IMR-90 (cell line): Measurements from ENCODE around the gene DAGLA. TPM values are rescaled to one million over a fixed set of nuclear protein-coding genes. Genes with fewer than 3 reads are reported as not detected.

Source experiments
- ATAC-seq: fragments of 200-7000 bp; cut with Tn5 transposase; 2 replicates; pipeline ENCODE4 v1.9.1; 2020; ENCODE audit warnings: low read depth, mild to moderate bottlenecking, moderate library complexity
- BruUV-seq: library from RNA; stranded (reverse); fragments of 400-500 nt; replicated peaks from 2 replicates; lab custom pipeline; 2021; lab: Mats Ljungman, UMichigan
- CTCF ChIA-PET: fragments of 300-600 bp; formaldehyde crosslinking; extraction: SDS; loops from one replicate; lab custom pipeline; 2021; ENCODE audit warnings: antibody characterized with exemption; lab: Yijun Ruan, JAX
- POLR2A ChIA-PET: fragments of 300-600 bp; sonication (Branson Sonifier 250); formaldehyde crosslinking; loops from one replicate; lab custom pipeline; 2022; ENCODE audit warnings: antibody characterized with exemption; ENCODE audit not compliant: unreplicated experiment; lab: Charles Lee
- DNase-seq: peaks from one replicate; pipeline ENCODE4 v3.0.0; 2013
- H2AFZ ChIP-seq: replicated peaks from 2 replicates; pipeline ENCODE3; 2013; ENCODE audit warnings: low read length, mild to moderate bottlenecking; ENCODE audit not compliant: poor library complexity
- H2AK5ac ChIP-seq: 2 replicates; pipeline ENCODE4 v1.6.1; 2013; ENCODE audit warnings: low read depth, low read length, inconsistent platforms
- H2AK9ac ChIP-seq: replicated peaks from 2 replicates; pipeline ENCODE3; 2013; ENCODE audit warnings: mild to moderate bottlenecking, low read depth, low read length, moderate library complexity; ENCODE audit not compliant: poor library complexity
- H2BK120ac ChIP-seq: 2 replicates; pipeline ENCODE4 v1.6.1; 2013; ENCODE audit warnings: low read depth, low read length, inconsistent platforms
- H2BK15ac ChIP-seq: 3 replicates; pipeline ENCODE4 v1.6.1; 2013; ENCODE audit warnings: low read depth, low read length, inconsistent platforms
- H2BK20ac ChIP-seq: 2 replicates; pipeline ENCODE4 v1.6.1; 2013; ENCODE audit warnings: low read depth, mild to moderate bottlenecking, inconsistent platforms, low read length, moderate library complexity
- H2BK5ac ChIP-seq: 2 replicates; pipeline ENCODE4 v1.6.1; 2013; ENCODE audit warnings: mild to moderate bottlenecking, low read depth, low read length, inconsistent platforms; ENCODE audit not compliant: poor library complexity, severe bottlenecking
- H3K14ac ChIP-seq: replicated peaks from 2 replicates; pipeline ENCODE4 v1.6.1; 2013; ENCODE audit warnings: low read depth, low read length, inconsistent platforms
- H3K18ac ChIP-seq: 2 replicates; pipeline ENCODE4 v1.6.1; 2013; ENCODE audit warnings: low read depth, low read length, control low read depth
- H3K23ac ChIP-seq: 2 replicates; pipeline ENCODE4 v1.6.1; 2013; ENCODE audit warnings: low read depth, low read length, inconsistent platforms
- H3K27ac ChIP-seq: 2 replicates; pipeline ENCODE4 v1.5.1; 2013; ENCODE audit warnings: mild to moderate bottlenecking, control low read depth, low read length; ENCODE audit not compliant: insufficient read depth
- H3K27me3 ChIP-seq: 2 replicates; pipeline ENCODE4 v1.6.1; 2013; ENCODE audit warnings: low read length; ENCODE audit not compliant: control insufficient read depth, insufficient read depth
- H3K36me3 ChIP-seq: 2 replicates; pipeline ENCODE4 v1.6.1; 2013; ENCODE audit warnings: low read length, mixed read lengths; ENCODE audit not compliant: control insufficient read depth, insufficient read depth
- H3K4ac ChIP-seq: 2 replicates; pipeline ENCODE4 v1.6.1; 2013; ENCODE audit warnings: low read depth, low read length, inconsistent platforms
- H3K4me1 ChIP-seq: 2 replicates; pipeline ENCODE4 v1.6.1; 2013; ENCODE audit warnings: low read length, mixed read lengths; ENCODE audit not compliant: control insufficient read depth, insufficient read depth
- H3K4me2 ChIP-seq: 2 replicates; pipeline ENCODE4 v1.6.1; 2013; ENCODE audit warnings: low read depth, mild to moderate bottlenecking, control low read depth, low read length, moderate library complexity
- H3K4me3 ChIP-seq: 2 replicates; pipeline ENCODE4 v1.5.1; 2013; ENCODE audit warnings: low read depth, mild to moderate bottlenecking, control low read depth, low read length, moderate library complexity; ENCODE audit not compliant: insufficient read depth
- H3K56ac ChIP-seq: 2 replicates; pipeline ENCODE4 v1.6.1; 2013; ENCODE audit warnings: low read length, inconsistent platforms; ENCODE audit not compliant: insufficient read depth; ENCODE audit errors: extremely low read depth
- H3K79me1 ChIP-seq, 2 experiments: 2 replicates each; pipeline ENCODE4 v1.6.1; 2013; ENCODE audit warnings: low read length in 2 of 2, inconsistent platforms in 1 of 2, low read depth in 1 of 2
- H3K9ac ChIP-seq: 2 replicates; pipeline ENCODE4 v1.6.1; 2013; ENCODE audit warnings: low read depth, low read length, control low read depth
- H3K9me1 ChIP-seq: 2 replicates; pipeline ENCODE4 v1.6.1; 2013; ENCODE audit warnings: low read length, inconsistent platforms; ENCODE audit not compliant: insufficient read depth
- H3K9me3 ChIP-seq: 2 replicates; pipeline ENCODE4 v1.6.1; 2013; ENCODE audit warnings: low read length; ENCODE audit not compliant: control insufficient read depth, insufficient read depth
- H4K20me1 ChIP-seq: 2 replicates; pipeline ENCODE4 v1.6.1; 2013; ENCODE audit warnings: low read length, inconsistent platforms; ENCODE audit not compliant: insufficient read depth
- H4K5ac ChIP-seq: 2 replicates; pipeline ENCODE4 v1.6.1; 2013; ENCODE audit warnings: mild to moderate bottlenecking, low read depth, low read length, control low read depth
- H4K8ac ChIP-seq, 2 experiments: 2 replicates each; pipeline ENCODE4 v1.6.1; 2013; ENCODE audit warnings: low read depth in 2 of 2, low read length in 2 of 2, control low read depth in 1 of 2, inconsistent platforms in 1 of 2
- H4K91ac ChIP-seq: 2 replicates; pipeline ENCODE4 v1.6.1; 2013; ENCODE audit warnings: low read depth, low read length, inconsistent platforms; ENCODE audit not compliant: insufficient read depth
- BHLHE40 ChIP-seq: fragments of 150-350 bp; IDR thresholded peaks from 2 replicates; pipeline ENCODE4 v1.6.1; 2016; ENCODE audit warnings: mild to moderate bottlenecking, low read depth, low read length
- CEBPB ChIP-seq: IDR thresholded peaks from 2 replicates; pipeline ENCODE4 v1.6.1; 2012; ENCODE audit warnings: low read depth, low read length, improper control_type of control experiment
- CHD1 ChIP-seq: IDR thresholded peaks from 2 replicates; pipeline ENCODE4 v1.6.1; 2012; ENCODE audit warnings: low read depth, low read length, improper control_type of control experiment
- FOS ChIP-seq: fragments of 150-350 bp; IDR thresholded peaks from 2 replicates; pipeline ENCODE4 v1.6.1; 2016; ENCODE audit warnings: low read depth, low read length
- MAFK ChIP-seq: IDR thresholded peaks from 2 replicates; pipeline ENCODE4 v1.6.1; 2012; ENCODE audit warnings: low read depth, low read length, improper control_type of control experiment
- MAZ ChIP-seq: IDR thresholded peaks from 2 replicates; pipeline ENCODE4 v1.6.1; 2012; ENCODE audit warnings: low read depth, mild to moderate bottlenecking, low read length, improper control_type of control experiment, moderate library complexity, borderline replicate concordance
- MXI1 ChIP-seq: IDR thresholded peaks from 2 replicates; pipeline ENCODE4 v1.6.1; 2012; ENCODE audit warnings: low read depth, mild to moderate bottlenecking, low read length, moderate library complexity, borderline replicate concordance
- NFE2L2 ChIP-seq: fragments of 150-350 bp; IDR thresholded peaks from 2 replicates; pipeline ENCODE4 v1.6.1; 2016; ENCODE audit warnings: low read depth, mild to moderate bottlenecking, low read length
- POLR2A ChIP-seq: IDR thresholded peaks from 2 replicates; pipeline ENCODE4 v1.6.1; 2012; ENCODE audit warnings: mild to moderate bottlenecking, low read depth, low read length
- RAD21 ChIP-seq: IDR thresholded peaks from 2 replicates; pipeline ENCODE4 v1.6.1; 2012; ENCODE audit warnings: low read length, improper control_type of control experiment
- RCOR1 ChIP-seq: IDR thresholded peaks from 2 replicates; pipeline ENCODE4 v1.6.1; 2012; ENCODE audit warnings: mild to moderate bottlenecking, low read length, improper control_type of control experiment; ENCODE audit not compliant: insufficient replicate concordance
- RFX5 ChIP-seq: IDR thresholded peaks from 2 replicates; pipeline ENCODE4 v1.8.0; 2012; ENCODE audit warnings: low read depth, mild to moderate bottlenecking, low read length, moderate library complexity
- SMC3 ChIP-seq: fragments of 150-350 bp; IDR thresholded peaks from 2 replicates; pipeline ENCODE4 v1.6.1; 2016; ENCODE audit warnings: low read depth, mild to moderate bottlenecking, antibody characterized with exemption, low read length, moderate library complexity
- WGBS, 2 experiments: methylation state at CpG; one replicate each; pipeline versions ENCODE4 v1.1.5 to v1.1.7; 2013; ENCODE audit warnings: missing lambda C conversion rate in 2 of 2; ENCODE audit not compliant: insufficient read length in 1 of 2; ENCODE audit errors: extremely low coverage in 2 of 2; 5-methylcytosine and 5-hydroxymethylcytosine counted together
- dilution Hi-C: fragments of 300-500 bp; cut with HindIII; formaldehyde crosslinking; loops from one replicate; pipeline ENCODE4 v1.14.3; 2018; ENCODE audit warnings: low sequenced_read_pairs; ENCODE audit not compliant: unreplicated experiment
- in situ Hi-C: fragments of 300-500 bp; cut with MboI; formaldehyde crosslinking; loops from 3 replicates; pipeline ENCODE4 v1.14.3; 2019; ENCODE audit warnings: low sequenced_read_pairs, inconsistent platforms, mixed read lengths
- intact Hi-C: fragments of 100-400 bp; cut with micrococcal nuclease; formaldehyde crosslinking; loops from 2 replicates; pipeline ENCODE4 v1.10.0; 2022
- polyA plus RNA-seq, 3 experiments: library from polyadenylated mRNA; depleted of rRNA; stranded (reverse); fragments of >200 nt; gene quantifications; 2 replicates each; pipeline ENCODE4 v1.2.3, GENCODE V29; 2012; ENCODE audit warnings: low replicate concordance in 1 of 3
- total RNA-seq: library from RNA; depleted of rRNA; stranded (reverse); fragments of >200 nt; gene quantifications from 2 replicates; pipeline ENCODE4 v1.2.3, GENCODE V29; 2012
- TF ChIP-seq, protein P1 (sequence below): fragments of 150-350 bp; IDR thresholded peaks from 2 replicates; pipeline ENCODE4 v1.6.1; 2017; ENCODE audit warnings: mild to moderate bottlenecking, antibody characterized with exemption, low read length, low read depth
- TF ChIP-seq, protein P2 (sequence below): fragments of 150-350 bp; IDR thresholded peaks from 2 replicates; pipeline ENCODE4 v1.6.1; 2016; ENCODE audit warnings: low read depth, mild to moderate bottlenecking, low read length, moderate library complexity, borderline replicate concordance
- TF ChIP-seq, protein P3 (sequence below): conservative IDR thresholded peaks from 2 replicates; pipeline ENCODE4 v1.5.1; 2012; ENCODE audit warnings: mild to moderate bottlenecking, low read depth, low read length, improper control_type of control experiment

DAGLA gene
- total and polyA plus RNA-seq, 2 of the 4 experiments (the other 2 are of a cell fraction): 0.90 to 3.8 TPM

DNA sequence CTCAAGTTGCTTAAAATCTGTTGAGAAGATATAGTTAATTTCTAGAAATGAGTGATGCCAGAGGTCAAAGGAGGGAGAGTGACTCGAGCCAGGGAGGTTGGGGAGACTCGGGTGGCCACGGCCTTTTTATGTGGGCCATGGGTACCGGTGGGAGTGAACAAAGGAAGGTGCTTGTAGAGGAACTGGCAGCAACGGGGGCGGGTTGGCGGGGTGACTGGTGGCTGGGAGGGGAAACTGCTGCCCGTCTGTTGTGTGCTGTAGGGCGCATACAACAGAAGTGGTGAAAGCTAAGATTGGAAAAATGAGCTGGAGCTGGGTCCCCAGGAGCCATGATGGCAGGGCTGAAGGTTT lies 5.4 kb downstream of the DAGLA start:
- Histone ChIP-seq H3K36me3 (no peaks in the 10 kb centered on the region), H2BK15ac (no peak overlapping the region), H3K56ac (no peak overlapping the region), H3K4ac (no peak overlapping the region), H3K79me1 (no peaks in the 10 kb centered on the region), H3K18ac (no peak overlapping the region), H3K9ac (no peak overlapping the region), H3K9me1 (peaks cover 2% of the 10 kb centered on the region; the same call in 1 of the 2 replicates), H4K5ac (no peak overlapping the region), H3K14ac (no peak overlapping the region), H4K91ac (no peak overlapping the region), H3K27ac (no peak overlapping the region), H3K23ac (no peak overlapping the region), H3K27me3 (peaks cover 58% of the 10 kb centered on the region), H2AK9ac (no peak overlapping the region), H2AFZ (no peak overlapping the region), H3K4me1 (peaks cover 3% of the 10 kb centered on the region; the same call in 1 of the 2 replicates), H4K20me1 (0 out of 2 replicates have a peak, but pooled peaks cover 4% of the 10 kb centered on the region), H3K4me2 (no peak overlapping the region), H2AK5ac (no peak overlapping the region), H4K8ac (no peak overlapping the region), H2BK120ac (no peak overlapping the region), H3K4me3 (no peak overlapping the region), H2BK5ac (no peak overlapping the region), H2BK20ac (no peak overlapping the region), H3K9me3 (no peaks in the 10 kb centered on the region)
- no TSS peak for BruUV-seq
- dilution Hi-C loops: no loop called here
- 91% methylated on average over 4 of the region's 9 CpGs; no CpG with 5 or more reads in 1 of the 2 experiments for WGBS, 2 experiments
- intact Hi-C loops: no loop called here
- ChIA-PET POLR2A (no interaction called here), CTCF (no interaction called here)
- ATAC-seq: no peak
- TF ChIP-seq POLR2A: no peak
- TF ChIP-seq RCOR1: no peak
- no peak for TF ChIP-seq BHLHE40
- TF ChIP-seq MXI1: no peak
- TF ChIP-seq MAZ: no peak
- TF ChIP-seq CHD1: no peak
- TF ChIP-seq RFX5: no peak
- TF ChIP-seq, protein P1, sequence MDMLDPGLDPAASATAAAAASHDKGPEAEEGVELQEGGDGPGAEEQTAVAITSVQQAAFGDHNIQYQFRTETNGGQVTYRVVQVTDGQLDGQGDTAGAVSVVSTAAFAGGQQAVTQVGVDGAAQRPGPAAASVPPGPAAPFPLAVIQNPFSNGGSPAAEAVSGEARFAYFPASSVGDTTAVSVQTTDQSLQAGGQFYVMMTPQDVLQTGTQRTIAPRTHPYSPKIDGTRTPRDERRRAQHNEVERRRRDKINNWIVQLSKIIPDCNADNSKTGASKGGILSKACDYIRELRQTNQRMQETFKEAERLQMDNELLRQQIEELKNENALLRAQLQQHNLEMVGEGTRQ: no peak
- no peak for TF ChIP-seq CEBPB
- TF ChIP-seq, protein P2, sequence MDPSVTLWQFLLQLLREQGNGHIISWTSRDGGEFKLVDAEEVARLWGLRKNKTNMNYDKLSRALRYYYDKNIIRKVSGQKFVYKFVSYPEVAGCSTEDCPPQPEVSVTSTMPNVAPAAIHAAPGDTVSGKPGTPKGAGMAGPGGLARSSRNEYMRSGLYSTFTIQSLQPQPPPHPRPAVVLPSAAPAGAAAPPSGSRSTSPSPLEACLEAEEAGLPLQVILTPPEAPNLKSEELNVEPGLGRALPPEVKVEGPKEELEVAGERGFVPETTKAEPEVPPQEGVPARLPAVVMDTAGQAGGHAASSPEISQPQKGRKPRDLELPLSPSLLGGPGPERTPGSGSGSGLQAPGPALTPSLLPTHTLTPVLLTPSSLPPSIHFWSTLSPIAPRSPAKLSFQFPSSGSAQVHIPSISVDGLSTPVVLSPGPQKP: no peak
- no peak for TF ChIP-seq SMC3
- TF ChIP-seq FOS: no peak
- TF ChIP-seq NFE2L2: no peak
- no peak for TF ChIP-seq MAFK
- TF ChIP-seq, protein P3, sequence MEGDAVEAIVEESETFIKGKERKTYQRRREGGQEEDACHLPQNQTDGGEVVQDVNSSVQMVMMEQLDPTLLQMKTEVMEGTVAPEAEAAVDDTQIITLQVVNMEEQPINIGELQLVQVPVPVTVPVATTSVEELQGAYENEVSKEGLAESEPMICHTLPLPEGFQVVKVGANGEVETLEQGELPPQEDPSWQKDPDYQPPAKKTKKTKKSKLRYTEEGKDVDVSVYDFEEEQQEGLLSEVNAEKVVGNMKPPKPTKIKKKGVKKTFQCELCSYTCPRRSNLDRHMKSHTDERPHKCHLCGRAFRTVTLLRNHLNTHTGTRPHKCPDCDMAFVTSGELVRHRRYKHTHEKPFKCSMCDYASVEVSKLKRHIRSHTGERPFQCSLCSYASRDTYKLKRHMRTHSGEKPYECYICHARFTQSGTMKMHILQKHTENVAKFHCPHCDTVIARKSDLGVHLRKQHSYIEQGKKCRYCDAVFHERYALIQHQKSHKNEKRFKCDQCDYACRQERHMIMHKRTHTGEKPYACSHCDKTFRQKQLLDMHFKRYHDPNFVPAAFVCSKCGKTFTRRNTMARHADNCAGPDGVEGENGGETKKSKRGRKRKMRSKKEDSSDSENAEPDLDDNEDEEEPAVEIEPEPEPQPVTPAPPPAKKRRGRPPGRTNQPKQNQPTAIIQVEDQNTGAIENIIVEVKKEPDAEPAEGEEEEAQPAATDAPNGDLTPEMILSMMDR: no peak
- TF ChIP-seq RAD21: no peak
- in situ Hi-C loops: no loop called here
- no peak for DNase-seq
